ENCODE results near the gene GPR157. TPM values are rescaled to one million over a fixed set of nuclear protein-coding genes. Genes with fewer than 3 reads are reported as not detected.

Gene GPR157
- total RNA-seq, 1 donor from 2014 or later: 44.0 TPM

GRCh38 chr1:9151328-9151860 lies 22.5 kb upstream of the GPR157 start:
- DNase-seq (ENCODE audit: low read depth) (no peak), FAIRE-seq (no peak)
- peaks cover 16% of the 10 kb centered on the region for H3K36me3 ChIP-seq (ENCODE audit: control insufficient read depth, insufficient read depth, low read length)
- H3K4me3 ChIP-seq (ENCODE audit: low read depth, low read length): no peak overlapping the region
- TF ChIP-seq, protein P1, sequence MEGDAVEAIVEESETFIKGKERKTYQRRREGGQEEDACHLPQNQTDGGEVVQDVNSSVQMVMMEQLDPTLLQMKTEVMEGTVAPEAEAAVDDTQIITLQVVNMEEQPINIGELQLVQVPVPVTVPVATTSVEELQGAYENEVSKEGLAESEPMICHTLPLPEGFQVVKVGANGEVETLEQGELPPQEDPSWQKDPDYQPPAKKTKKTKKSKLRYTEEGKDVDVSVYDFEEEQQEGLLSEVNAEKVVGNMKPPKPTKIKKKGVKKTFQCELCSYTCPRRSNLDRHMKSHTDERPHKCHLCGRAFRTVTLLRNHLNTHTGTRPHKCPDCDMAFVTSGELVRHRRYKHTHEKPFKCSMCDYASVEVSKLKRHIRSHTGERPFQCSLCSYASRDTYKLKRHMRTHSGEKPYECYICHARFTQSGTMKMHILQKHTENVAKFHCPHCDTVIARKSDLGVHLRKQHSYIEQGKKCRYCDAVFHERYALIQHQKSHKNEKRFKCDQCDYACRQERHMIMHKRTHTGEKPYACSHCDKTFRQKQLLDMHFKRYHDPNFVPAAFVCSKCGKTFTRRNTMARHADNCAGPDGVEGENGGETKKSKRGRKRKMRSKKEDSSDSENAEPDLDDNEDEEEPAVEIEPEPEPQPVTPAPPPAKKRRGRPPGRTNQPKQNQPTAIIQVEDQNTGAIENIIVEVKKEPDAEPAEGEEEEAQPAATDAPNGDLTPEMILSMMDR (IDR thresholded peaks at IDR 0.05; ENCODE audit: insufficient read depth, low read length, severe bottlenecking): no peak
- no peaks in the 10 kb centered on the region for H3K27me3 ChIP-seq (ENCODE audit: control insufficient read depth, insufficient read depth, low read length)

GRCh38 chr1:9150582-9151327 lies 21.9 kb upstream of the GPR157 start:
- TF ChIP-seq, protein P1 (IDR thresholded peaks at IDR 0.05; ENCODE audit: insufficient read depth, low read length, severe bottlenecking): no peak
- Histone ChIP-seq H3K36me3 (ENCODE audit: control insufficient read depth, insufficient read depth, low read length) (peaks cover 16% of the 10 kb centered on the region), H3K27me3 (ENCODE audit: control insufficient read depth, insufficient read depth, low read length) (no peaks in the 10 kb centered on the region), H3K4me3 (ENCODE audit: low read depth, low read length) (no peak overlapping the region)
- DNase-seq (ENCODE audit: low read depth): no peak
- FAIRE-seq: no peak

DNA sequence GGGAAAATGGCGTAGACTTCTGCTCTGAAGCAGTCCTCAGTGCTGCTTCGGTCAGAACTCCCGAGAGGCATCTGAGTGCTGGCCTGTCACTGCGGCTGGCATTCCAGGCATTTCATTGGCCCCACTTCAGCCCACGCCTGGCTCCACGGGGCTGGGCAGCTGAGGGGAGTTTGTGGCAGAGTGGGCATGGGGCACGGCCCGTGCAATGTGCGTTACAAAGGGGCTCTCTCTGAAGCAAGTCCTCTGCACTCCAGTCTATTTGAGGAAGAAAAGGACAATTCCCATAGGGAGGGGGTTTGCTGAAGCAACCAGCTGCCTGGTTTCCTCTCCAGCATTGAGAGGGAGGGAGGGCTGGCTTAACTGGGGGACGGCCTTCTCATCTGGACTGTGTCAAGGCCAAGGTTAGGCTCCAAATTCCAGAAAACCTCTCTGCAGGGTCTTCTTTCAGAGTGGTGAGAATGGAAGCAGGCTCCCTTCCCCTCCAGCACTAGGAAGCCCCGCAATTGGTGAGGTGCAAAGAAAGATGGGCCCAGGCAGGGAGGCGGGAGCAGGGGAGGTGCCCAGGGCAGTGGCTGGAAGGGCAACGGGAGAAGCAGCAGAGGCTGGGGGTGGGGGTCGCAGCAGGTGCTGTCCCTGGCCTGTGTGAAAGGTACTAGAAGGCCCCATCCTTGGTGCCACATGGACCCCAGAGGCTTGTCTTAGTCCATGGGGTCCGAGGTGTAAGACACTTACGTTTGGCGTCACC lies 21.1 kb upstream of the GPR157 start:
- Histone ChIP-seq H3K36me3 (ENCODE audit: control insufficient read depth, insufficient read depth, low read length) (peaks cover 16% of the 10 kb centered on the region), H3K4me3 (ENCODE audit: low read depth, low read length) (no peak overlapping the region), H3K27me3 (ENCODE audit: control insufficient read depth, insufficient read depth, low read length) (no peaks in the 10 kb centered on the region)
- DNase-seq (ENCODE audit: low read depth) (no peak), FAIRE-seq (no peak)
- TF ChIP-seq, protein P1 (IDR thresholded peaks at IDR 0.05; ENCODE audit: insufficient read depth, low read length, severe bottlenecking): no peak

DNA sequence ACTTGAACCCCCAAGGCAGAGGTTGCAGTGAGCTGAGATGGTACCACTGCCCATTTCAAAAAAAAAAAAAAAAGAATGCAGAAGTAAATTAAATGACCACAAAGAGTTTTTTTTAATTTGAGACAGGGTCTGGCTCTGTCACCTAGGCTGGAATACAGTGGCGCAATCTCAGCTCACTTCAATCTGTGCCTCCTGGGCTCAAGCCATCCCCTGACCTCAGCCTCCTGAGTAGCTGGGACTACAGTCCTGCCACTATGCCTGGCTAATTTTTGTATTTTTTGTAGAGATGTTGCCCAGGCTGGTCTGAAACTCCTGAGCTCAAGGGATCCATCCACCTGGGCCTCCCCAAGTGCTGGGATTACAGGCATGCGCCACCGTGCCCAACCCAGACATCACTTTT lies 20.2 kb upstream of the GPR157 start:
- H3K36me3 ChIP-seq (ENCODE audit: control insufficient read depth, insufficient read depth, low read length): peaks cover 16% of the 10 kb centered on the region
- FAIRE-seq: no peak
- no peaks in the 10 kb centered on the region for H3K27me3 ChIP-seq (ENCODE audit: control insufficient read depth, insufficient read depth, low read length)
- no peak overlapping the region for H3K4me3 ChIP-seq (ENCODE audit: low read depth, low read length)
- TF ChIP-seq, protein P1 (IDR thresholded peaks at IDR 0.05; ENCODE audit: insufficient read depth, low read length, severe bottlenecking): no peak
- no peak for DNase-seq (ENCODE audit: low read depth)

GRCh38 chr1:9146156-9146555 lies 17.3 kb upstream of the GPR157 start:
- H3K27me3 ChIP-seq (ENCODE audit: control insufficient read depth, insufficient read depth, low read length): no peaks in the 10 kb centered on the region
- no peak for DNase-seq (ENCODE audit: low read depth)
- FAIRE-seq: no peak
- H3K36me3 ChIP-seq (ENCODE audit: control insufficient read depth, insufficient read depth, low read length): peaks cover 10% of the 10 kb centered on the region
- H3K4me3 ChIP-seq (ENCODE audit: low read depth, low read length): no peak overlapping the region
- TF ChIP-seq, protein P1 (IDR thresholded peaks at IDR 0.05; ENCODE audit: insufficient read depth, low read length, severe bottlenecking): no peak
